NCI-H226 (cell line): ENCODE measurements around the gene EPB42.
"Not testable (repeated sequence)": the region's sequence is repeated elsewhere in the genome, so short reads cannot be mapped to it uniquely, and the experiment has no call there.

ENCODE experiments used
- DNase-seq: peaks from one replicate; pipeline ENCODE4 v3.0.0-alpha.2; 2015

Gene EPB42

GRCh38 chr15:43239732-43240491 lies 19.1 kb upstream of the EPB42 start:
- no peak for DNase-seq

DNA sequence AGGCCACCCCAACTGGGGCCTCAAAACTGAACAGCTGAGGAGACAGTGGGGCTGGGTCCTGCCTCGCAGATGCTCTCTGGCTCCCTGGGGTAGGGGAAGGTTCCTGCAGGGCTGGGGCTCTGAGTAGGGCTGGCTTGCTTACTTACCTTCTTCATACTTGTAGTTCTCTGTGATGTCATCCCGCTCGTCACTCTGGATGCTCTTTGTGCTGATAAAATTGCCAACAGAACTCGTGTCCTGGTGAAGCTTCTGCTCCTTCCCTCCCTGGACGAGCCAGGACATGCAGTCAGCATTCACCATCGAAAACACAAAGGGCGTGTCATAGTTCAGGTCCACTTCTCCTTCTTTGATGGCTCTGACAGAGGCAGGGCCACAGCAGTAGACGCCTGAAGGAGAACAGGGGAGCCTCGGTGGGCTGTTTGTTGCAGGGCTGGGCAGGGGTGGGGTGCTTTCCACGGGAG lies 17.9 kb upstream of the EPB42 start:
- no peak for DNase-seq

DNA sequence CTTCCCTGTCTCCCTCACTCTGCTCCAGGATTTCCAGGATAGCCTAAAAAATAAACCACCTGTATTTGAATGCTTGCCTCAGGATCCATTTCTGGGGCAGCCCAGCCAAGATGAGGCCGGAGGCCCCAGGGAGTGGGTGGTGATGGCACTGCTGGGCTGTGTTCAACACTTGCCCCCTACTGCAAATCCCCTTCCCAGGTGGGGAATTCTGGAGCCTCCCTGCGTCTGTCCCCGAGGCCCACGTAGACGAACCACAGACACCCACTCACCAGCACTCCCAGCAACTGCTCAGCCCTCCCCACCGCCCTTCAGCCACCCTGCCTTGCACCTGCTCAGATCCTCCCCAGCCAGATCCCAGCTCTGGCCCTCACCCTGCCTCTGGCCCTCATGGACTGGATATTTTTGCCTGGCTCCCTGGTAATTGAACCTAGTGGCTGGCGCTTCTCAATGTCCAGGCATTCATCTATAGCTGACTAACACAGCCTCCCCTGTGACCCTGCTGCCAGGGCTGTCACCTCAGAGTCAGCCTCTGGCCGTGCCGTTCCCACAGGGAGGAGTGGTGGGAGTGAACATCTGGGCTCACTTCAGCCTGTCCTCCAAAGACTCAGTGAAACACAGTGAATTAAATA lies 17.1 kb upstream of the EPB42 start:
- DNase-seq: no peak

DNA sequence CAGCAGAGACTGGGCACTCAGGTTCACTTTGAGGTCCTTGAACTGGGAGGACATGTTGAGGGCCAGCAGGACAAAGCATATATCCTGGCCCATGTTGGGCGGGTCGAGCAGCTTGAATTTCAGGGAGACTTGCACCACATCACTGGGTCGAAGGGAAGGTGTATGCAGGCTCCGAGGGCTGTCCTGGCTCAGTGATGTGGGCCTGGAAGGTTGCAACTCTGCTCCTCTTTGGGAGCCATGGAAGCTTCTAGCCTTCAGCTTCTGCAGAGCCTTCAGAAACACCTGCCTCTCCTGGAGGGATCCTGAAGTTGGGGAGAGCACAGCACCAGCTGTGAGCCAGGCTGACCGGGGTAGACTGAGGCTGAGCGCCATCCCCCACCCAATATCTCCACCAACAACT lies 14.7 kb upstream of the EPB42 start:
- DNase-seq: no peak

GRCh38 chr15:43232289-43232874 lies 11.6 kb upstream of the EPB42 start:
- no peak for DNase-seq

DNA sequence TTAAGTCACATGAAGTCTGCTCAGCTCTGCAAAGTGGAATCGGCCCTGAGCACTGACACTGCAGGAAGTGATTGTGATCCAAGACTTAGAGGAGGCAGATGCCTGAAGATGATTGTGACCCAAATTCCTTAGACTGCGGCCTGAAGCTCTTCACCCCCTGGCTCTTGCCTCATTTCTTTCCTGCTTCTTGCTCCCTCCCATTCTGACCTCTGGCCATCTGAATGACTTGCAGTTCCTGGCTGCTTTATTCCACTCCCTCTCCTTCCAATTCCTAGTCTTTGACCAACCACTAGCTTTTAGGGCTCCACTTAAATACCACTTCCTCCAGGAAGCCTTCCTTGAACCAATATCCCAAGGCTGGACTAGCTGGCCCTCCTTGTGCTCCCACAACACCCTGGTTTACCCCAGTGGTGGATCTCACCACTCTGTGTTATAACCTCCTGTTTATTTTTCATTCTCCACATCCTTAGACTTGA lies 9.9 kb upstream of the EPB42 start:
- DNase-seq: no peak

DNA sequence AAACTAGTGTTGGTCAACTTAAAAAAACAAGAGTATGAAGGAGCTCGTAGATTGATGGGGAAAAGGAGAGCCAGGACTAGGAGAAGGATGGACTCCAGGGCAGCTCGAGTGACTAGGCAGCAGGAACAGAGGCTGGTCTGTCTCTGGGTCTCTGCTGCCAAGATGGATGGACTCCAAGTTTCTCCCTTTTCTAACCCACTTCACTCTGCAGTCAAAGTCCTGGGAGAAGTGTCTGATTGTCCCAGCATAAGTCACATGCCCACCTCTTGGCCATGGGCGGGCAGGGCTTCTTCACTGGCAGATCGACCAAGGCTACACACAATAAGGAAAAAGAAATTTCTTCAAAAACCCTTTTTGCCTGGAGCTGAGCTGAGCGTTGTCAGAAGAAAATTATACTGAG lies 9.2 kb upstream of the EPB42 start:
- DNase-seq: no peak

GRCh38 chr15:43226436-43227305 lies 5.9 kb upstream of the EPB42 start:
- DNase-seq: no peak

DNA sequence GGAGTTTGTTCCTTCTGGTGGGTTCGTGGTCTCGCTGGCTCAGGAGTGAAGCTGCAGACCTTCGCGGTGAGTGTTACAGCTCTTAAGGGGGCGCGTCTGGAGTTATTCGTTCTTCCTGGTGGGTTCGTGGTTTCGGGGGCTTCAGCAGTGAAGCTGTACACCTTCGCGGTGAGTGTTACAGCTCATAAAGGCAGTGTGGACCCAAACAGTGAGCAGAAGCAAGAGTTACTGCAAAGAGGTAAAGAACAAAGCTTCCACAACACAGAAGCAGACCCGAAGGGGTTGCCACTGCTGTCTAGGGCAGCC lies 5.1 kb upstream of the EPB42 start:
- not testable (repeated sequence) for DNase-seq

GRCh38 chr15:43225201-43225949 lies 4.6 kb upstream of the EPB42 start:
- DNase-seq: peak; percentile 7

GRCh38 chr15:43221422-43221821 lies 604 bp upstream of the EPB42 start:
- no peak for DNase-seq

GRCh38 chr15:43219929-43220928 lies 589 bp downstream of the EPB42 start:
- no peak for DNase-seq

DNA sequence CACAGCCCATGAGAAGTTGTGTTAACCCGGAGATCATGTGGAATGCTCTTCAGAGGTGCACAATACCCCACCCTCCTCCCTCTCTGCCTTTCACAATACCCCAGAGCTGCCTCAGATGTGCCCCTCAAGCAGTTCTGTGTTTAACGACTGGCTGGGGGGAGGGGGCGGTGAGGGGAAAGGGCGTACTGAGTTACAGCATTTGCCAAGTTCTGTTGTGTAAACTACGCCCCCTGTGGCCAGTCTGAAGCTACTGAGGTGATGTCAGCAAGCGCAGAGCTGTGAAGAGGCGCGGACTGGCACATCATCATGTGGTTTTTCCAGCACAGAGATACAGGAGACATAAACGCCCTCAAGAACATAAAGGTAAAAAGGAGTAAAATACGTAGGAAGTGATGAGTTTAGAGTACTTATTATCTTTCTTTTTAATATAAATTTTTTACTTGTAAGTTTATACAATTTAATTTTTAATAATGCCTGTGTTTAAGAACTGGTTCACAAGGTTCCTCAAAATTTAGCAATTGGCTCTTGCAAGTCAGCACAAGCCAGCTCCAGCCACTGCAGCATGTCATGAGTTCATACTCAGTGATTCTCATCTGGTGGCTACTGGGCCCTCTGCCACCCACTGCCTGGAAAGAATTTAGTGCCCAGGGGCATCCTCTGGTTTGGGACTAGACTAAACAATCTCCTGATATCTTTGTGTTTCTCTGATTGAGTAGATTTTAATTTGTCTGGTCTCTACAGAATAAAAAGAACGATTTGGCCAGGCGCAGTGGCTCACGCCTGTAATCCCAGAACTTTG lies 1.7 kb downstream of the EPB42 start:
- no peak for DNase-seq

DNA sequence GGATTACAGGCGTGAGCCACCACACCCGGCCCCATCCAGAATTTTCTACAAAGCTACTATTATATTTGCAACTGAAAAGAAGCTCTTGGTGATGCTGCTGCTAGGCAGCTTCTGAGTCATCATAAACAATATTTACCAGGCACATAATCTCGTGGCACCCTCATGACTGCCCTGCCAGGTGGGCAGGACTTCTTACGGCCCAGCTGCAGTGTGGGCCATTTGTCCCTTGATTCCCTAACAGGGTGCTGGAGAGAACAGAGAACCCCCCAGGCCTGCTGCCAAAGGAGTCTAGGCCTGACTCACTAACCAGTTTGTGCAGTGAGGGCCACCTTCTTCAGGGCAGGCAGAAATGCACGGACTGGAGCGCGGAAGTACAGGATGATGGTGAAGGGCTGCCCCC lies 4.9 kb downstream of the EPB42 start:
- DNase-seq: no peak

- no peak for DNase-seq
These were observed 6.1 kb downstream of the EPB42 start for GRCh38 chr15:43214592-43215295.

DNA sequence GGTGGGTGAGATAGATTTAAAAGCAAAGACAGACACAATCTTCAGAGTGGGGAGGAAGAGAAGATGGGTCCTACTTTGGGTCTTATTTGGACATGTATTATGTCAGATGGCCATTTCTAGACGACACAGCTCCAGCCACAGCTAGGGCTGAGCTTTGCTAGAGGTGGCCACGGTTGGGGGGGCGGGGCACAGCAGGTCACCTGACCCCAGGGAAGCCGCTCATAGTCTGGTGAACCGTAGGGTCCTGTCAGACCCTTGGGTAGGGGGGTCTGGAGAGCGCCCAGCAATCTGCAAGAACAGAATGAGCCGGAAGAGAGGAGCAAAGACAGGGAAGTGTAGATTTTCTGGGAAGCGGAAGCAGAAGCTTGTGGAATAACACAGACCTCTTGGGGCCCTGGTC lies 6.6 kb downstream of the EPB42 start:
- DNase-seq: no peak

- DNase-seq: no peak
These were observed 7.4 kb downstream of the EPB42 start for GRCh38 chr15:43213466-43213865.

- no peak for DNase-seq
These were observed 7.9 kb downstream of the EPB42 start for GRCh38 chr15:43212951-43213350.

DNA sequence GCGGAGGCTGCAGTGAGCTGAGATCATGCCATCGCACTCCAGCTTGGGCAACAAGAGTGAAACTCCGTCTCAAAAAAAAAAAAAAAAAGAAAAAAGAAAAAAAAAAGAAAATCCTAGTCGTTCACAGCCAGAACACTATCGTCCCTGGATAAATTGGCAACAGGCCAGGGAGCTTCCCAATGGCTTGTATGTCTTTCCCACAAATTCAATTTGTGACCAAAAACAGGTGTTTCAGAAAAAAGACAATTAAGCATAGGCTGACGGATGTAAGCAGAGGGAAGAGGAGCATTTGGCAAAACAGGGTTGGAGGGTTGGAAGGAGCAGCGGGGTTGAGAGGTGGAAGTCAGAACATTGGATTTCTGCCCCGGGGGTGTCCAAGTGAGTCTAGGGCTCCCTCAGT lies 8.5 kb downstream of the EPB42 start:
- DNase-seq: no peak
